ENCODE results near the gene FBLN5.

- TF ChIP-seq, protein P1, sequence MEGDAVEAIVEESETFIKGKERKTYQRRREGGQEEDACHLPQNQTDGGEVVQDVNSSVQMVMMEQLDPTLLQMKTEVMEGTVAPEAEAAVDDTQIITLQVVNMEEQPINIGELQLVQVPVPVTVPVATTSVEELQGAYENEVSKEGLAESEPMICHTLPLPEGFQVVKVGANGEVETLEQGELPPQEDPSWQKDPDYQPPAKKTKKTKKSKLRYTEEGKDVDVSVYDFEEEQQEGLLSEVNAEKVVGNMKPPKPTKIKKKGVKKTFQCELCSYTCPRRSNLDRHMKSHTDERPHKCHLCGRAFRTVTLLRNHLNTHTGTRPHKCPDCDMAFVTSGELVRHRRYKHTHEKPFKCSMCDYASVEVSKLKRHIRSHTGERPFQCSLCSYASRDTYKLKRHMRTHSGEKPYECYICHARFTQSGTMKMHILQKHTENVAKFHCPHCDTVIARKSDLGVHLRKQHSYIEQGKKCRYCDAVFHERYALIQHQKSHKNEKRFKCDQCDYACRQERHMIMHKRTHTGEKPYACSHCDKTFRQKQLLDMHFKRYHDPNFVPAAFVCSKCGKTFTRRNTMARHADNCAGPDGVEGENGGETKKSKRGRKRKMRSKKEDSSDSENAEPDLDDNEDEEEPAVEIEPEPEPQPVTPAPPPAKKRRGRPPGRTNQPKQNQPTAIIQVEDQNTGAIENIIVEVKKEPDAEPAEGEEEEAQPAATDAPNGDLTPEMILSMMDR (IDR thresholded peaks at IDR 0.05) = no peak
- TF ChIP-seq POLR2A (IDR thresholded peaks at IDR 0.05) = no peak
Measured at GRCh38 chr14:91904956-91905645, 42.4 kb downstream of the FBLN5 start.

All from right lobe of liver (tissue), 4 donors.